Activated gamma-delta T cell treated with anti-CD3 and anti-CD28 coated beads, Interleukin-2, amount 50 U/mL, for 16 hours (primary cell): ENCODE data around the gene SLC7A4.

Experiments used
- DNase-seq: peaks from one replicate; pipeline ENCODE4 v3.0.0-alpha.2; 2020; ENCODE audit warnings: low read depth

SLC7A4 gene

DNA sequence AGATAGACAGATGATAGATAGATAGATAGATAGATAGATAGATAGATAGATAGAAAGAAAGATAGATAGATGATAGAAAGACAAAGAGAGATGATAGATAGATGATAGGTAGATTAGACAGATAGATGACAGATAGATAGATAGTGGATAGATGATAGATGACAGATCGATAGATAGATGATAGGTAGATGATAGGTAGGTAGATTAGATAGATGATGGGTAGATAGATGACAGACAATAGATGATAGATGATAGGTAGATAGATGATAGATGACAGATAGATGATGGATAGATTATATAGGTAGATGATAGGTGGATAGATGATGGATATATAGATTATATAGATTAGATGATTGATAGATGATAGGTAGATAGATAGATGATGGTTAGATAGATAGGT is 46.0 kb downstream of the SLC7A4 start:
- DNase-seq = no peak

DNA sequence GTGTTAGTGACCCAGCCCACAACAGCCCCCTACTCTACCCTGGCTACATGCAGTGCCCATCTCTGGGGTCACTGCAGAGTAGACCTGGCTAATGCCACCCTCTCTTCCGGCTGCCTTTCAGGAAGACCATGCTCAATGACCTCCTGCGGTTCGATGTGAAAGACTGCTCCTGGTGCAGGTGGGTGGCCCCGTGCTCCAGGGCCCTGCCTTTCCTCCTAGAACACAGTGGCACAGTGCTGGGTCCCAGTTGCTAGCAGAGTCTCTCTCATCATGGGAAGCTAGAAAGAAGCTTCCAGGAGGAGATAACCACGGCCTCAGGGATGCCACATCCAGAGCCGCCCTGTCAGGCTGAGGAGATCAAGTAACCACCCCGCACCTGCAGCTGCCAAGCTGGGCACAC is 46.6 kb downstream of the SLC7A4 start:
- no peak for DNase-seq

GRCh38 chr22:20983081-20983771 is 49.1 kb downstream of the SLC7A4 start:
- DNase-seq = no peak

DNA sequence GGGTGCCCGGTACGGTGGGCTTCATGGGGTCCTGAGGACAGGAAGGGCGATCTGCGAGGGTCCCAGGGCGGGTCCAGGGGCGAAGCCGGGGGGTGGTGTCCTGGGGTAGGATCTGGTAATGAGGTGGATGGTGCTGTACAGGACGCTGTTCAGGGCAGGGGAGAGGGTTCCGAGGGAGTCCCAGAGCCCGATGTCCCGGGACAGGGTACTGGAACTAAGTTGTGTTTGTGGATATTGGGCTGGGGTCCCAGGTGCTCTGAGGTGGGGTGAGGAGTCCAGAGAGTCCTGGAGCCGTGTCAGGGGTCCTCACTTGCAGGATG is 49.8 kb downstream of the SLC7A4 start:
- DNase-seq = no peak

GRCh38 chr22:20981787-20982562 is 50.4 kb downstream of the SLC7A4 start, which contains the start of gene LZTR1:
TSS of gene LZTR1 (plus strand) at chr22:20982297. CDS start at chr22:20982372, 75 bp downstream.
- peak; percentile 45 for DNase-seq

DNA sequence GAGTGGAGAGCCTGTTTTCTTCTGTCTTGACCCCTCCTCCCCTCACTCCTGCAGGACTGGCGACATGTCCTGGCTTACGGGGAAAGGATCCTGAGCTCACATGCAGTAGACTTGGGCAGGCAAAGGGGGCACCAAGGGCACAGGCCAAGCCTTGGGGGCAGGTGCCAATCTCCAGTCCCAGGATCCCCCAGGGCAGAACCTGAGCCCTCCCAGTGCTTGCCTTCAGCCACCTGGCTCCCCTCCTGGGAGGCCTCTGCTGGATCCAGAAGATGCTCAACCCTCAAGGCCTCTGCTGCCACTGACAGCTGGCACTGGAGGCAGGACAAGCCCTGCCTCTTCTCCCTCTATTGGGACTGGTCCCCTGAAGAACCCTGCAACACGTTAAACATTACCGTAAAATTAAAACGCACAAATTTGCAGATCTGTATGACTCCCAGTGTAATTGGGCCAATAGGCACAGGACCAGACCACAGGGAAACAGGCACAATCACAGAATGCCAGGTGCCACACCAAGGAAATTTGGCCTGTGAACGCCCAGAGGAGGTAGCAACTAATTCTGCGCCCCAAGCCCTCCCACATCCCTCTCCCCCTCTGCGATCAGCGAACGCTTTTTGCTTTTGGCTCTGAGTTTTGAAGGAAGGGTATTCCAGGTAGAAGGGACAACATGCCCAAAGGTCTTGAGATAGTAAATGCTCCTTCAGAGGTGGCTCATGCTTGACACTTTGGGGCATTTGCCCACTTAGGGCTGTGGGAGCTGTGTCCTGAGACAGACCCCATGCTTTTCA is 51.2 kb downstream of the SLC7A4 start:
- no peak for DNase-seq

- no peak for DNase-seq
Observed at GRCh38 chr22:20980523-20980922, 51.8 kb downstream of the SLC7A4 start.

- no peak for DNase-seq
Observed at GRCh38 chr22:20979940-20980453, 52.4 kb downstream of the SLC7A4 start.

- no peak for DNase-seq
Observed at GRCh38 chr22:20979243-20979809, 53.0 kb downstream of the SLC7A4 start.
